Stimulated activated memory B cell treated with anti-CD40 and anti-IgM and Interleukin-4, amounts not matched to agents 10 μg/mL and 1 μg/mL and 100 μg/mL, for 72 hours (primary cell): Measurements from ENCODE around the gene ASNSD1.
"Not testable (repeated sequence)": the region's sequence is repeated elsewhere in the genome, so short reads cannot be mapped to it uniquely, and the experiment has no call there.

Source experiments
- ATAC-seq: fragments of 150-1000 bp; cut with Tn5 transposase; 2 replicates; pipeline ENCODE4 v1.10.0; 2021
- H3K27ac Mint-ChIP-seq: one replicate; pipeline ENCODE4 v1.8.0; 2022; ENCODE audit warnings: mild to moderate bottlenecking, mixed read lengths
- H3K27me3 Mint-ChIP-seq: one replicate; pipeline ENCODE4 v1.8.0; 2022; ENCODE audit warnings: mixed read lengths
- H3K36me3 Mint-ChIP-seq: one replicate; pipeline ENCODE4 v1.8.0; 2022; ENCODE audit warnings: mixed read lengths
- H3K4me1 Mint-ChIP-seq: one replicate; pipeline ENCODE4 v1.8.0; 2022; ENCODE audit warnings: mixed read lengths
- H3K4me3 Mint-ChIP-seq: one replicate; pipeline ENCODE4 v1.8.0; 2022; ENCODE audit warnings: mild to moderate bottlenecking, moderate library complexity, mixed read lengths
- H3K9me3 Mint-ChIP-seq: one replicate; pipeline ENCODE4 v1.8.0; 2022; ENCODE audit warnings: mixed read lengths

Gene ASNSD1

GRCh38 chr2:189635353-189635752 is 25.9 kb upstream of the ASNSD1 start:
- Mint-ChIP-seq H3K4me1 (no peaks in the 10 kb centered on the region), H3K4me3 (no peak overlapping the region), H3K27ac (no peak overlapping the region), H3K9me3 (peaks cover 3% of the 10 kb centered on the region), H3K27me3 (no peaks in the 10 kb centered on the region), H3K36me3 (no peaks in the 10 kb centered on the region)
- ATAC-seq, result no peak

GRCh38 chr2:189638301-189639006 is 22.8 kb upstream of the ASNSD1 start:
- H3K36me3 Mint-ChIP-seq, result no peaks in the 10 kb centered on the region
- H3K9me3 Mint-ChIP-seq, result peaks cover 3% of the 10 kb centered on the region
- no peak overlapping the region for H3K4me3 Mint-ChIP-seq
- H3K4me1 Mint-ChIP-seq, result no peaks in the 10 kb centered on the region
- H3K27me3 Mint-ChIP-seq, result no peaks in the 10 kb centered on the region
- no peak for ATAC-seq
- no peak overlapping the region for H3K27ac Mint-ChIP-seq

GRCh38 chr2:189639007-189639609 is 22.2 kb upstream of the ASNSD1 start:
- no peak overlapping the region for H3K27ac Mint-ChIP-seq
- no peaks in the 10 kb centered on the region for H3K27me3 Mint-ChIP-seq
- H3K9me3 Mint-ChIP-seq, result peaks cover 3% of the 10 kb centered on the region
- H3K4me1 Mint-ChIP-seq, result no peaks in the 10 kb centered on the region
- no peak for ATAC-seq
- H3K36me3 Mint-ChIP-seq, result no peaks in the 10 kb centered on the region
- H3K4me3 Mint-ChIP-seq, result no peak overlapping the region

- H3K9me3 Mint-ChIP-seq, result peaks cover 3% of the 10 kb centered on the region
- H3K27me3 Mint-ChIP-seq, result no peaks in the 10 kb centered on the region
- no peaks in the 10 kb centered on the region for H3K4me1 Mint-ChIP-seq
- no peak for ATAC-seq
- H3K36me3 Mint-ChIP-seq, result no peaks in the 10 kb centered on the region
- H3K4me3 Mint-ChIP-seq, result no peak overlapping the region
- H3K27ac Mint-ChIP-seq, result no peak overlapping the region
Observed at GRCh38 chr2:189641002-189641401, 20.3 kb upstream of the ASNSD1 start.

- Mint-ChIP-seq H3K9me3 (peaks cover 3% of the 10 kb centered on the region), H3K36me3 (no peaks in the 10 kb centered on the region), H3K4me1 (no peaks in the 10 kb centered on the region), H3K4me3 (no peak overlapping the region), H3K27me3 (no peaks in the 10 kb centered on the region), H3K27ac (no peak overlapping the region)
- ATAC-seq, result no peak
Observed at GRCh38 chr2:189641590-189641989, 19.7 kb upstream of the ASNSD1 start.

GRCh38 chr2:189646521-189646920 is 14.7 kb upstream of the ASNSD1 start:
- no peaks in the 10 kb centered on the region for H3K9me3 Mint-ChIP-seq
- no peak for ATAC-seq
- H3K36me3 Mint-ChIP-seq, result no peaks in the 10 kb centered on the region
- H3K4me1 Mint-ChIP-seq, result no peaks in the 10 kb centered on the region
- no peak overlapping the region for H3K27ac Mint-ChIP-seq
- no peaks in the 10 kb centered on the region for H3K27me3 Mint-ChIP-seq
- H3K4me3 Mint-ChIP-seq, result no peak overlapping the region

- Mint-ChIP-seq H3K4me1 (no peaks in the 10 kb centered on the region), H3K9me3 (peaks cover 6% of the 10 kb centered on the region), H3K36me3 (no peaks in the 10 kb centered on the region), H3K4me3 (no peak overlapping the region), H3K27me3 (no peaks in the 10 kb centered on the region), H3K27ac (no peak overlapping the region)
- ATAC-seq, result no peak
Observed at GRCh38 chr2:189648846-189649509, 12.3 kb upstream of the ASNSD1 start.

- no peaks in the 10 kb centered on the region for H3K36me3 Mint-ChIP-seq
- ATAC-seq, result no peak
- H3K4me3 Mint-ChIP-seq, result no peak overlapping the region
- H3K9me3 Mint-ChIP-seq, result peaks cover 6% of the 10 kb centered on the region
- H3K27me3 Mint-ChIP-seq, result no peaks in the 10 kb centered on the region
- peaks cover 6% of the 10 kb centered on the region for H3K4me1 Mint-ChIP-seq
- H3K27ac Mint-ChIP-seq, result no peak overlapping the region
Observed at GRCh38 chr2:189651284-189651683, 10.0 kb upstream of the ASNSD1 start.

- ATAC-seq, result peak; percentile 55
- H3K27me3 Mint-ChIP-seq, H3K4me3 Mint-ChIP-seq, H3K36me3 Mint-ChIP-seq, H3K9me3 Mint-ChIP-seq, H3K27ac Mint-ChIP-seq: not testable (repeated sequence)
- H3K4me1 Mint-ChIP-seq, result peaks cover 24% of the 10 kb centered on the region
Observed at GRCh38 chr2:189653464-189653863, 7.8 kb upstream of the ASNSD1 start.

- no peak overlapping the region for H3K4me3 Mint-ChIP-seq
- peaks cover 6% of the 10 kb centered on the region for H3K9me3 Mint-ChIP-seq
- peaks cover 28% of the 10 kb centered on the region for H3K4me1 Mint-ChIP-seq
- peak overlapping the region; percentile 67 for H3K27ac Mint-ChIP-seq
- H3K36me3 Mint-ChIP-seq, result no peaks in the 10 kb centered on the region
- ATAC-seq, result no peak
- no peaks in the 10 kb centered on the region for H3K27me3 Mint-ChIP-seq
Observed at GRCh38 chr2:189654641-189655040, 6.6 kb upstream of the ASNSD1 start.

GRCh38 chr2:189657867-189658266 is 3.4 kb upstream of the ASNSD1 start:
- peak; percentile 64 for ATAC-seq
- Mint-ChIP-seq H3K27me3 (no peaks in the 10 kb centered on the region), H3K27ac (peak overlapping the region; percentile 62), H3K9me3 (no peaks in the 10 kb centered on the region), H3K4me3 (no peak overlapping the region), H3K4me1 (peaks cover 28% of the 10 kb centered on the region), H3K36me3 (no peaks in the 10 kb centered on the region)

GRCh38 chr2:189658306-189659212 is 2.7 kb upstream of the ASNSD1 start:
- peak overlapping the region; percentile 43 for H3K4me3 Mint-ChIP-seq
- ATAC-seq, result no peak
- H3K4me1 Mint-ChIP-seq, result peaks cover 32% of the 10 kb centered on the region
- H3K27me3 Mint-ChIP-seq, result no peaks in the 10 kb centered on the region
- H3K9me3 Mint-ChIP-seq, result no peaks in the 10 kb centered on the region
- no peaks in the 10 kb centered on the region for H3K36me3 Mint-ChIP-seq
- H3K27ac Mint-ChIP-seq, result peak overlapping the region; percentile 62

- Mint-ChIP-seq H3K4me3 (no peak overlapping the region), H3K9me3 (no peaks in the 10 kb centered on the region), H3K36me3 (no peaks in the 10 kb centered on the region), H3K4me1 (peaks cover 29% of the 10 kb centered on the region), H3K27me3 (no peaks in the 10 kb centered on the region), H3K27ac (peak overlapping the region; percentile 62)
- no peak for ATAC-seq
Observed at GRCh38 chr2:189659734-189660133, 1.5 kb upstream of the ASNSD1 start.

GRCh38 chr2:189660803-189661147 is 484 bp upstream of the ASNSD1 start:
- Mint-ChIP-seq H3K9me3 (no peaks in the 10 kb centered on the region), H3K27me3 (no peaks in the 10 kb centered on the region), H3K4me3 (no peak overlapping the region), H3K4me1 (peaks cover 29% of the 10 kb centered on the region), H3K36me3 (no peaks in the 10 kb centered on the region), H3K27ac (no peak overlapping the region)
- no peak for ATAC-seq

- no peaks in the 10 kb centered on the region for H3K9me3 Mint-ChIP-seq
- H3K4me3 Mint-ChIP-seq, result no peak overlapping the region
Observed at GRCh38 chr2:189661957-189662321, 680 bp downstream of the ASNSD1 start.

More at GRCh38 chr2:189661957-189662321, 680 bp downstream of the ASNSD1 start:
- peaks cover 25% of the 10 kb centered on the region for H3K4me1 Mint-ChIP-seq
- H3K27ac Mint-ChIP-seq, result no peak overlapping the region
- H3K36me3 Mint-ChIP-seq, result peaks cover 4% of the 10 kb centered on the region
- no peaks in the 10 kb centered on the region for H3K27me3 Mint-ChIP-seq
- no peak for ATAC-seq
